ENCODE measurements around the gene CCDC148. TPM values are rescaled to one million over a fixed set of nuclear protein-coding genes. Genes with fewer than 3 reads are reported as not detected.

The CCDC148 gene
- total and polyA plus RNA-seq, 10 of the 15 experiments (the other 5 are each of a cell fraction or from before 2014, with no cell fraction given): 0.07 to 0.30 (median 0.18) TPM; not detected in 7

- Histone ChIP-seq H3K9ac (ENCODE audit: control insufficient read depth, insufficient read depth, low read length) (no peak overlapping the region), H3K27ac (ENCODE audit: control insufficient read depth, insufficient read depth) (no peak overlapping the region; the same call in 1 of the 2 replicates), H3K36me3 (ENCODE audit: control insufficient read depth in 2 of 2, insufficient read depth in 2 of 2, low read length in 1 of 2) (no peaks in the 10 kb centered on the region), H3K4me2 (ENCODE audit: control insufficient read depth, insufficient read depth) (peak overlapping the region; percentile 84), H3K4me1 (ENCODE audit: control insufficient read depth, insufficient read depth, low read length) (peaks cover 13% of the 10 kb centered on the region), H3K79me2 (ENCODE audit: control insufficient read depth, insufficient read depth, low read length) (no peaks in the 10 kb centered on the region), H2AFZ (ENCODE audit: control insufficient read depth, low read depth, low read length) (peak overlapping the region; percentile 30; the same call in 1 of the 2 replicates), H3K4me3 (peak overlapping the region; percentile 34; the same call in 1 of the 2 replicates), H4K20me1 (ENCODE audit: control insufficient read depth, insufficient read depth) (no peaks in the 10 kb centered on the region), H3K9me3 (replicated peaks; ENCODE audit: control insufficient read depth, insufficient read depth, low read length) (no peaks in the 10 kb centered on the region), H3K27me3 (replicated peaks in 1 of 2; ENCODE audit: control insufficient read depth in 2 of 2, insufficient read depth in 2 of 2, low read length in 1 of 2) (0 out of 4 replicates have a peak, but pooled peaks cover 0 to 5% of the 10 kb centered on the region in 2 experiments)
- RAD21 ChIA-PET (ENCODE audit: unreplicated experiment): no interaction called here
- DNase-seq (ENCODE audit: low read depth, low spot score) (peak; percentile 48), FAIRE-seq (peak; percentile 73), ATAC-seq (peak; percentile 92)
- POLR2A ChIA-PET: no interaction called here
- SMC1A ChIA-PET (ENCODE audit: uncharacterized antibody, unreplicated experiment): interaction anchor here (1.0 to 3.2 kb wide), 3 partner anchors 11 to 18 kb away, joined by 3 to 7 read pairs (median 3); no protein-coding TSS in a partner anchor
- WGBS (ENCODE audit: insufficient coverage, insufficient replicate concordance, low lambda C conversion rate, missing lambda C conversion rate): 2% methylated on average over 7 of the region's 7 CpGs
- intact Hi-C loops (cut with micrococcal nuclease; ENCODE audit: unreplicated experiment): loop anchor here (2.0 kb wide), 1 partner anchor 266 kb away; the partner anchor contains the start of genes CCDC148 and PKP4
- CTCF ChIA-PET: interaction anchor here (0.7 to 1.5 kb wide), 2 partner anchors 265 to 560 kb away, joined by 3 read pairs; partner anchors contain the start of genes CCDC148 and PKP4
- in situ Hi-C loops (cut with MboI): no loop called here
- BruUV-seq (replicated peaks): no TSS peak
- TF ChIP-seq TBL1XR1 (IDR thresholded peaks at IDR 0.05; ENCODE audit: low read depth, low read length) (no peak), CREM (IDR thresholded peaks at IDR 0.05; ENCODE audit: low read depth) (0 out of 2 replicates have a peak, but pooled peaks have one; percentile 35), GABPA (IDR thresholded peaks at IDR 0.05; ENCODE audit: low read depth) (0 out of 2 replicates have a peak, but pooled peaks have one; percentile 24), CEBPB (IDR thresholded peaks at IDR 0.05; ENCODE audit: borderline replicate concordance in 1 of 2, low read depth in 2 of 2, low read length in 2 of 2) (no peak; a peak in 1 of 4 replicates), ZNF274 (IDR thresholded peaks at IDR 0.05; ENCODE audit: insufficient read depth, insufficient read length) (no peak), FOS (IDR thresholded peaks at IDR 0.05; ENCODE audit: borderline replicate concordance, extremely low read depth, insufficient read length) (no peak), RUNX3 (IDR thresholded peaks at IDR 0.05; ENCODE audit: low read length) (peak; percentile 94), SREBF2 (IDR thresholded peaks at IDR 0.05; ENCODE audit: low read length) (no peak), SUZ12 (IDR thresholded peaks at IDR 0.05; ENCODE audit: unreplicated experiment) (no peak), RAD21 (IDR thresholded peaks at IDR 0.05; ENCODE audit: insufficient read depth, low read depth, low read length) (peak; percentile 14; the same call in 1 of the 2 replicates), NRF1 (conservative IDR thresholded peaks at IDR 0.05; ENCODE audit: low read depth, low read length) (no peak), CUX1 (IDR thresholded peaks at IDR 0.05; ENCODE audit: insufficient replicate concordance, low read depth, low read length) (peak; percentile 63), ETV6 (conservative IDR thresholded peaks at IDR 0.05 in 1 of 2, IDR thresholded peaks at IDR 0.05 in 1 of 2; ENCODE audit: borderline replicate concordance in 1 of 2, low read depth in 1 of 2) (no peak), CBX5 (IDR thresholded peaks at IDR 0.05; ENCODE audit: low read depth) (peak; percentile 59; the same call in 1 of the 2 replicates), TCF7 (IDR thresholded peaks at IDR 0.05; ENCODE audit: borderline replicate concordance) (peak; percentile 97), NFIC (IDR thresholded peaks at IDR 0.05; ENCODE audit: low read depth, low read length) (peak; percentile 90), MTA2 (IDR thresholded peaks at IDR 0.05; ENCODE audit: low read depth) (peak; percentile 76)
- TF ChIP-seq, protein P1, sequence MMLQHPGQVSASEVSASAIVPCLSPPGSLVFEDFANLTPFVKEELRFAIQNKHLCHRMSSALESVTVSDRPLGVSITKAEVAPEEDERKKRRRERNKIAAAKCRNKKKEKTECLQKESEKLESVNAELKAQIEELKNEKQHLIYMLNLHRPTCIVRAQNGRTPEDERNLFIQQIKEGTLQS (IDR thresholded peaks at IDR 0.05; ENCODE audit: borderline replicate concordance, extremely low read depth, low read depth, low read length): no peak
Measured at GRCh38 chr2:158191076-158191895, 265.3 kb downstream of the CCDC148 start.
